ENCODE measurements around the gene COL8A2.

Gene COL8A2

DNA sequence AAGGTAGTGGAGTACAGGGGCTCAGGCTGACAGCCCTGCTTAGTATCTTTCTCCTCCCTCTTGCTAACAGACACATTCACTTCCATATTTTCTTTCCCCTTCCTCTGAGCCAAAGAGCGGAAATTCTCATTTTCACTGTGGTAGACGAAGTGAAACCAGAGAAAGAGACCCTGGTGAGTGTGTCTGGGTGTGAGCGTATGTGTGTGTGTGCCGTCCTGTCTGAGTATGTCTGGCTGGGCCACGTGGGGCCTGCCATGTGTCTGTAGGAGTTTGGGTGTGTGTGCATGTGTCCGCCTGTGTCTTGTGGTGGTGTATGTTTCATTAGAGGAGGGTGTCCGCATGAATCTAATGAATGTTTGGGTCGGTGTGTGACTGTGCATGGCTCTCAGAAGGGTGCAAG is 1.7 kb downstream of the COL8A2 start:
- no peak for DNase-seq (ENCODE audit: low read depth, low spot score)
- POLR2A ChIA-PET: no interaction called here
- TF ChIP-seq CTCF (IDR thresholded peaks at IDR 0.05; ENCODE audit: insufficient read depth, low read length, missing control alignments): no peak
- CTCF ChIA-PET: no interaction called here
- H3K4me3 ChIP-seq (ENCODE audit: low read depth, low read length): no peak overlapping the region

DNA sequence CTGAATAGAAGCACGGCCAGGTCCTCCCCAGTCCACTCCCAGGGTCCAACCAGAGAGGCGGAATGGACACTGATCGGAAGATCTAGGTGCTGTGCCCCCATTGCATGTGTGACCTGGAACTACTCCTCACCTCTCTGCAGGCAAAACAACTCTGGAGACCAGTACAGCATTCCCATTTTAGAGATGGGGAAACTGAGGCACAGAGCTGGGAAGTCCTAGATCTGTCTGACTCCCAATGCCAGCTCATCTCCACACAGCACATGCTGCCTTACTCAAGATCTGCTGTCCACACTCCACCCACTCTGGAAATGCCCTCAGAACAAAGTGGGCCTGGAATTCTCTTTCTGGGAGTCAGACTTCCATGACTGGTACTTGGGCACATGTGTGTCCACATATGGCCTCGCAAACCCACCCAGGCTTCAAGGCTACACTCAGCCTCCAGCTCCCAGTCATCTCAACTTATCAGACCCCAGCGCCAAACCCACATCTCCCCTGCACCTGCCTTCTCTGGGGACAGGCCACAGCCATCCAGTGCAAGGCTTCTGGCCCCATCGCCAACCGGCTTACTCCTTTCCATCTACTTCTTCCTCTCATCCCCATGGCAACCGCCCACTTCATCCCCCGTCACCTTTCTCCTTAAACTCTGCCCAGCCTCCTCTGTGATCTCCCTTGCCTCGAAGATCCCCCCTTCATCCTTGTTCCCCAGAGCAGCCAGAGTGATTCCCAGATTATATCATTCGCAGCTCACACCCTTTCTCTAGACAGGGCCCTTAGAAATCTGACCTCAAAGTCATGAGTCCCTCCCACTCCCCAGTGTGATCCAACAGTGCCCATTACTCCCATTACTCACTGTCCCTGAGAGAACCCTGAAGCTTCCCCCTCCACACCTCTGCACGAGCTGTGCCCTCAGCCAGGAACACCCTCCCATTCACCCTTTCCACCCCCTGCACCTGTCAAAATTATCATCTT is 2.7 kb downstream of the COL8A2 start:
- TF ChIP-seq CTCF (IDR thresholded peaks at IDR 0.05; ENCODE audit: insufficient read depth, low read length, missing control alignments): no peak
- CTCF ChIA-PET: interaction anchor here (1.0 to 1.2 kb wide), 2 partner anchors 12 to 13 kb away, joined by 4 to 7 read pairs; no protein-coding TSS in a partner anchor
- POLR2A ChIA-PET: no interaction called here
- no peak for DNase-seq (ENCODE audit: low read depth, low spot score)
- H3K4me3 ChIP-seq (ENCODE audit: low read depth, low read length): no peak overlapping the region

DNA sequence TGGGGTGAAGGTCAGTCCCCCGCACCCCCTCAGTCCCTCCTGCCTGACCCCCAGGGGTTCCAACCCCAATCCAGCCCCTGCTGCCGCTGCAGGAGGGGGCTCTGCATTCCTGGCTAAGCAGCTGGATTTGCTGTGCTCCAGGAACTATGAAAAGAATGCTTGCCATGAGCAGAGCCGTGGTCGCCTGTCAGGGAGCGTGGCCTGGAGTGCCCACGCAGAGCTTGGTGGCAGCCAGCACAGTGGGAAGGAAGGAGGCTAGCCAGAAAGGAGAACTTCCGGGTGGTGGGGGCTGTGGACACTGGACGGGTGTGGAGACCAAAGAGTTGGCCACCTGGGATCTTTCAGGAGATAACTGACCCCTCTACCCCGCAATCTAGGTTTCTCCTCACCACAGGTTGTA is 5.6 kb downstream of the COL8A2 start:
- POLR2A ChIA-PET: interaction anchor here (0.7 to 1.9 kb wide), 3 partner anchors 10 to 30 kb away, joined by 3 to 6 read pairs (median 3); partner anchors contain the start of gene TRAPPC3
- no peak overlapping the region for H3K4me3 ChIP-seq (ENCODE audit: low read depth, low read length)
- CTCF ChIA-PET: interaction anchor here (1.6 to 9.4 kb wide), 5 partner anchors 12 to 69 kb away, joined by 7 to 158 read pairs (median 20); no protein-coding TSS in a partner anchor
- no peak for TF ChIP-seq CTCF (IDR thresholded peaks at IDR 0.05; ENCODE audit: insufficient read depth, low read length, missing control alignments)
- no peak for DNase-seq (ENCODE audit: low read depth, low spot score)

DNA sequence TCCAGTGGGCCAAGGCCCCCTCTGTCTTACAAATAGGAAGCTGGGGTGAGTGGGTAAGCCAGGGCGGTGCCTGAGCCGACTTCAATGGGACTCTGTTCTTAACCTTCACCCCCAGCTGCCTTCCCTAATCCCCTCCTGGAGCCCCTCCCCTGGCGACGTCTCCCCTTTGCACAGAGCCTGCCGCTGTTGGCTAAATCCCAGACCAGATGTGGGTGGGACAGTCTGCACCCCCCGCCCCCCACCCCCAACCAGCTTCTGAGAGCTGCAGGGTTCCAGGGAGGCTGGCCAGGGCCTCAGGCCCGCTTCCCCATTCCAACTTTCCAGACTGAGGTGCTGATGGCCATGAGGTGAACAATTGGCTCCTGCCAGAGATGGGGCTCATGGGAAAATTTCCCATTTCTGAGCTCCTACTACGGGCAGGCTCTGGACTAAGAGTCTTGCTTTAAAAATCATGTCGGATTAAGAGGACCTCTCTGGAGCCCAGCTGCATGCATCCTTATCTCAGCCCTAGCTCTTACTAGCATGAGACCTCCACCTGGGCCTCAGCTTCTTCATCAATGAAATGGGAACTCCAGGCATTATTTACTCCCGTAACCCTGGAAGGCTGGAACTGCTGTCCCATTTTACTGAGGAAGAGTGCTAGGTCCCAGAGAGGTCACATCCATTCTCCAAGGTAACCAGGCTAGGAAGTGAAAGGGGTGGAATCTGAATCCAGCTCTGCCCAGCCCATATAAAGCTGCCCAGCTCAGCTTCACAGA is 6.4 kb downstream of the COL8A2 start:
- TF ChIP-seq CTCF (IDR thresholded peaks at IDR 0.05; ENCODE audit: insufficient read depth, low read length, missing control alignments): no peak
- no peak for DNase-seq (ENCODE audit: low read depth, low spot score)
- ChIA-PET CTCF (interaction anchor here (1.6 to 9.4 kb wide), 5 partner anchors 11 to 70 kb away, joined by 7 to 158 read pairs (median 20); no protein-coding TSS in a partner anchor), POLR2A (interaction anchor here (0.6 to 1.9 kb wide), 4 partner anchors 9 to 126 kb away, joined by 3 to 6 read pairs (median 3); partner anchors contain the start of gene TRAPPC3)
- H3K4me3 ChIP-seq (ENCODE audit: low read depth, low read length): no peak overlapping the region

DNA sequence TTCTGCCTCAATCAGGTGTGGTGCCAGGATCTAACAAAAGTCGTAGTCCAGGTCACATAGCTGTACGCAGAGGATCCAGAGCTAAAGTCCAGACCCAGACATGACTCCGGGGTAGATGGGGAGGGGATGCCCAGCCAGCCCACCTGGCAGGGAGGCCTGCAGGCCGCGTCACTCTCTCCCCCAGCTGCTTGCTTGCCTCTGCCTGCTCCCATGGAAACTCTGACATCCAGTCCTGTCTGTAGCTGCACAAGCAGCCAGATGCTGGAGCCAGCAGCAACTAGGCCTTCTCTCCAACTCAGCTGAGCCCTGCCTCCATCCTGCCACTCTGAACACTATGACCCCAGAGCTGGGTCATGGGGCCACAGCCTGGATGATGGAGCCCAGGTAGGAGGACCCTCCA is 8.1 kb downstream of the COL8A2 start:
- CTCF ChIA-PET: interaction anchor here (1.6 to 9.4 kb wide), 6 partner anchors 10 to 183 kb away, joined by 4 to 158 read pairs (median 16); partner anchors contain the start of gene TRAPPC3
- POLR2A ChIA-PET: no interaction called here

More for the DNA sequence above, 8.1 kb downstream of the COL8A2 start:
- H3K4me3 ChIP-seq (ENCODE audit: low read depth, low read length): no peak overlapping the region
- no peak for DNase-seq (ENCODE audit: low read depth, low spot score)
- TF ChIP-seq CTCF (IDR thresholded peaks at IDR 0.05; ENCODE audit: insufficient read depth, low read length, missing control alignments): no peak
